ENCODE data around the gene IGSF21. TPM values are rescaled to one million over a fixed set of nuclear protein-coding genes. Genes with fewer than 3 reads are reported as not detected.

Gene IGSF21
- total RNA-seq, 1 experiment from 2014 or later, result 5.2 TPM

- H3K4me2 ChIP-seq (ENCODE audit: insufficient read depth, insufficient read length, low read length), result no peak overlapping the region
- no peak overlapping the region for H3K4ac ChIP-seq (ENCODE audit: low read depth, low read length)
- H4K91ac ChIP-seq (ENCODE audit: insufficient read length, low read depth, low read length), result no peak overlapping the region
- no peak overlapping the region for H2AFZ ChIP-seq (ENCODE audit: low read length)
- no peak overlapping the region for H3K18ac ChIP-seq (ENCODE audit: insufficient read length, low read depth, low read length)
- TF ChIP-seq CTCF (conservative IDR thresholded peaks at IDR 0.05), result no peak
- no peak overlapping the region for H3K14ac ChIP-seq (ENCODE audit: insufficient read depth, low read length)
- no peak overlapping the region for H3K4me3 Mint-ChIP-seq
- WGBS (ENCODE audit: extremely low coverage, insufficient read length, low lambda C conversion rate), result no CpG with 5 or more reads among the region's 6 CpGs
- DNase-seq, result no peak
- H3K79me2 ChIP-seq (ENCODE audit: insufficient read depth, low read length), result no peaks in the 10 kb centered on the region
- no peak overlapping the region for H3T11ph ChIP-seq (ENCODE audit: low read length)
- no peaks in the 10 kb centered on the region for H3K27me3 Mint-ChIP-seq (ENCODE audit: low read depth)
- H3K36me3 Mint-ChIP-seq (ENCODE audit: insufficient read depth in 1 of 3, low read depth in 3 of 3), result peaks cover 0 to 2% (median 0%) of the 10 kb centered on the region in 3 experiments; a peak in 2 of 7 replicates
- no peak overlapping the region for H3K9ac ChIP-seq (ENCODE audit: extremely low read depth, insufficient read length, low read length)
- no peak overlapping the region for H2BK15ac ChIP-seq (ENCODE audit: low read depth, low read length)
- no peaks in the 10 kb centered on the region for H3K9me3 ChIP-seq (ENCODE audit: control insufficient read depth, low read depth, low read length)
- H3K23ac ChIP-seq (ENCODE audit: insufficient read length, low read depth, low read length), result no peak overlapping the region
- no peak overlapping the region for H4K8ac ChIP-seq (replicated peaks; ENCODE audit: insufficient read length, low read depth, low read length)
- no peaks in the 10 kb centered on the region for H3K23me2 ChIP-seq (ENCODE audit: insufficient read length, low read depth, low read length, poor library complexity, severe bottlenecking)
- H3K56ac ChIP-seq (ENCODE audit: insufficient read length, low read depth, low read length), result no peak overlapping the region
- no peak overlapping the region for H2BK12ac ChIP-seq (ENCODE audit: insufficient read length, low read depth, low read length)
- no peak overlapping the region for H2BK120ac ChIP-seq (ENCODE audit: low read depth, low read length, poor library complexity, severe bottlenecking)
- peaks cover 2% of the 10 kb centered on the region for H4K20me1 ChIP-seq (ENCODE audit: control insufficient read depth, insufficient read depth, insufficient read length)
- peaks cover 24 to 39% of the 10 kb centered on the region in 2 experiments for H3K4me1 Mint-ChIP-seq
- H4K5ac ChIP-seq (ENCODE audit: insufficient read length, low read depth, low read length), result no peak overlapping the region
- no peaks in the 10 kb centered on the region for H3K9me3 Mint-ChIP-seq
- no peak overlapping the region for H2BK5ac ChIP-seq (ENCODE audit: insufficient read length, low read length)
- H2BK20ac ChIP-seq (ENCODE audit: low read depth, low read length, poor library complexity, severe bottlenecking), result no peak overlapping the region
- peaks cover 6% of the 10 kb centered on the region; the same call in 1 of the 2 replicates for H3K4me1 ChIP-seq (ENCODE audit: insufficient read depth, low read length)
- no peaks in the 10 kb centered on the region for H3K27me3 ChIP-seq (ENCODE audit: insufficient read depth, low read length)
- H3K79me1 ChIP-seq (ENCODE audit: insufficient read depth, low read depth, low read length, poor library complexity, severe bottlenecking), result no peaks in the 10 kb centered on the region
- H3K27ac Mint-ChIP-seq, result peak overlapping the region in 1 of 3 experiments; percentile 84; a peak in 1 of 7 replicates
- no peak overlapping the region for H2AK5ac ChIP-seq (ENCODE audit: insufficient read length, low read length)
- H3K27ac ChIP-seq (ENCODE audit: insufficient read length, low read depth, low read length), result no peak overlapping the region
These were observed 36.5 kb downstream of the IGSF21 start for GRCh38 chr1:18144062-18144461.

Data from H9 (cell line).